Measurements from ENCODE around the gene VPS51. TPM values are rescaled to one million over a fixed set of nuclear protein-coding genes. Genes with fewer than 3 reads are reported as not detected.

VPS51 gene
- total and polyA plus RNA-seq, 2 of the 13 experiments (the other 11 are each of a cell fraction or from before 2014, with no cell fraction given): 76.3 to 90.6 TPM

DNA sequence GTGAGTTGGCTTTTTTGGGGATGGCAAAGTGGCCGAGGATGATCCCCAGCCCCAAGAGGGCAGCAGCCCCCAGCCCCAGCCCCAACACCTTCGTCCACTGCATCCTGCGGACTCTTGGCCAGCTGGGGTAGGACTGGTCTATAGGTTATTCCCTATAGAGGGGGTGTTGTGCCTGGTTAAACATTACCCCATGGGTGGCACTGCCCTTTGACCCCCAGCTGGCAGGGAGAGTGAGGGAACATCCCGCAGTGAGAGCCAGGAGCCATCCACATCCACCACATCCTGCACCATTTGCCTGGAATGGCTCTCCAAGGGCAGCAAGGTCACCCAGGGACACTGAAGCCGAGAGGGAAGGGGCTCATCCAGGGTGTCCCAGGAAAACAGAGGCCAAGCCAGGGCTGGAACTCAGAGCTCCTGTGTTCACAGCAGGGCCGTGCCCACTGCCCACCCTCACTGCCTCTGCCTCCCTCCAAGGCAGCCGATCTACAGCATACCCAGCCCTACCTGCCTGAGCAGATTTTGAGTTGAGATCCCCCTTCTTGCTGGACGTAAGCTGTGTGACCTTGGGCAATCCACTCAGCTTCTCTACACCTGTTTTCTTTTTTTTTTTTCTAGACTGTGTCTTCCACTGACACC, 37.5 kb upstream of the VPS51 start, which contains the start of gene NAALADL1 (continued):
- TF ChIP-seq PITX1 (CRISPR knock-in tag; IDR thresholded peaks at IDR 0.05) (peak; percentile 18; the same call in 1 of the 2 replicates), EP300 (IDR thresholded peaks at IDR 0.05; ENCODE audit: low read depth in 2 of 2, low read length in 2 of 2) (peak in 1 of 2 experiments; percentile 24; a peak in 1 of 4 replicates), EP300 (CRISPR knock-in tag; IDR thresholded peaks at IDR 0.05; ENCODE audit: borderline replicate concordance) (no peak; the same call in 1 of the 2 replicates), RFXAP (CRISPR knock-in tag; IDR thresholded peaks at IDR 0.05; ENCODE audit: borderline replicate concordance) (peak; percentile 7; the same call in 1 of the 2 replicates), YEATS2 (CRISPR knock-in tag; IDR thresholded peaks at IDR 0.05; ENCODE audit: borderline replicate concordance) (no peak), NR2C2 (CRISPR knock-in tag; IDR thresholded peaks at IDR 0.05; ENCODE audit: borderline replicate concordance) (peak; percentile 89), ZNF484 (CRISPR knock-in tag; IDR thresholded peaks at IDR 0.05; ENCODE audit: borderline replicate concordance, low read depth) (no peak), SSRP1 (CRISPR knock-in tag; IDR thresholded peaks at IDR 0.05) (no peak), RXRB (CRISPR knock-in tag; IDR thresholded peaks at IDR 0.05; ENCODE audit: borderline replicate concordance) (peak; percentile 89), ZNF768 (CRISPR knock-in tag; IDR thresholded peaks at IDR 0.05) (peak; percentile 37; the same call in 1 of the 2 replicates), FOXC1 (CRISPR knock-in tag; IDR thresholded peaks at IDR 0.05; ENCODE audit: borderline replicate concordance) (0 out of 2 replicates have a peak, but pooled peaks have one; percentile 31), SOX6 (IDR thresholded peaks at IDR 0.05) (no peak), SOX6 (CRISPR knock-in tag; IDR thresholded peaks at IDR 0.05) (peak; percentile 43; the same call in 1 of the 2 replicates), ZNF713 (CRISPR knock-in tag; IDR thresholded peaks at IDR 0.05) (no peak), MEIS1 (CRISPR knock-in tag; IDR thresholded peaks at IDR 0.05; ENCODE audit: borderline replicate concordance) (peak; percentile 59; the same call in 1 of the 2 replicates)
- TF ChIP-seq, protein P1, sequence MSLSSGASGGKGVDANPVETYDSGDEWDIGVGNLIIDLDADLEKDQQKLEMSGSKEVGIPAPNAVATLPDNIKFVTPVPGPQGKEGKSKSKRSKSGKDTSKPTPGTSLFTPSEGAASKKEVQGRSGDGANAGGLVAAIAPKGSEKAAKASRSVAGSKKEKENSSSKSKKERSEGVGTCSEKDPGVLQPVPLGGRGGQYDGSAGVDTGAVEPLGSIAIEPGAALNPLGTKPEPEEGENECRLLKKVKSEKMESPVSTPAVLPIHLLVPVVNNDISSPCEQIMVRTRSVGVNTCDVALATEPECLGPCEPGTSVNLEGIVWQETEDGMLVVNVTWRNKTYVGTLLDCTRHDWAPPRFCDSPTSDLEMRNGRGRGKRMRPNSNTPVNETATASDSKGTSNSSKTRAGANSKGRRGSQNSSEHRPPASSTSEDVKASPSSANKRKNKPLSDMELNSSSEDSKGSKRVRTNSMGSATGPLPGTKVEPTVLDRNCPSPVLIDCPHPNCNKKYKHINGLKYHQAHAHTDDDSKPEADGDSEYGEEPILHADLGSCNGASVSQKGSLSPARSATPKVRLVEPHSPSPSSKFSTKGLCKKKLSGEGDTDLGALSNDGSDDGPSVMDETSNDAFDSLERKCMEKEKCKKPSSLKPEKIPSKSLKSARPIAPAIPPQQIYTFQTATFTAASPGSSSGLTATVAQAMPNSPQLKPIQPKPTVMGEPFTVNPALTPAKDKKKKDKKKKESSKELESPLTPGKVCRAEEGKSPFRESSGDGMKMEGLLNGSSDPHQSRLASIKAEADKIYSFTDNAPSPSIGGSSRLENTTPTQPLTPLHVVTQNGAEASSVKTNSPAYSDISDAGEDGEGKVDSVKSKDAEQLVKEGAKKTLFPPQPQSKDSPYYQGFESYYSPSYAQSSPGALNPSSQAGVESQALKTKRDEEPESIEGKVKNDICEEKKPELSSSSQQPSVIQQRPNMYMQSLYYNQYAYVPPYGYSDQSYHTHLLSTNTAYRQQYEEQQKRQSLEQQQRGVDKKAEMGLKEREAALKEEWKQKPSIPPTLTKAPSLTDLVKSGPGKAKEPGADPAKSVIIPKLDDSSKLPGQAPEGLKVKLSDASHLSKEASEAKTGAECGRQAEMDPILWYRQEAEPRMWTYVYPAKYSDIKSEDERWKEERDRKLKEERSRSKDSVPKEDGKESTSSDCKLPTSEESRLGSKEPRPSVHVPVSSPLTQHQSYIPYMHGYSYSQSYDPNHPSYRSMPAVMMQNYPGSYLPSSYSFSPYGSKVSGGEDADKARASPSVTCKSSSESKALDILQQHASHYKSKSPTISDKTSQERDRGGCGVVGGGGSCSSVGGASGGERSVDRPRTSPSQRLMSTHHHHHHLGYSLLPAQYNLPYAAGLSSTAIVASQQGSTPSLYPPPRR (CRISPR knock-in tag; IDR thresholded peaks at IDR 0.05; ENCODE audit: borderline replicate concordance): peak; percentile 30; the same call in 1 of the 2 replicates
- TF ChIP-seq, protein P2, sequence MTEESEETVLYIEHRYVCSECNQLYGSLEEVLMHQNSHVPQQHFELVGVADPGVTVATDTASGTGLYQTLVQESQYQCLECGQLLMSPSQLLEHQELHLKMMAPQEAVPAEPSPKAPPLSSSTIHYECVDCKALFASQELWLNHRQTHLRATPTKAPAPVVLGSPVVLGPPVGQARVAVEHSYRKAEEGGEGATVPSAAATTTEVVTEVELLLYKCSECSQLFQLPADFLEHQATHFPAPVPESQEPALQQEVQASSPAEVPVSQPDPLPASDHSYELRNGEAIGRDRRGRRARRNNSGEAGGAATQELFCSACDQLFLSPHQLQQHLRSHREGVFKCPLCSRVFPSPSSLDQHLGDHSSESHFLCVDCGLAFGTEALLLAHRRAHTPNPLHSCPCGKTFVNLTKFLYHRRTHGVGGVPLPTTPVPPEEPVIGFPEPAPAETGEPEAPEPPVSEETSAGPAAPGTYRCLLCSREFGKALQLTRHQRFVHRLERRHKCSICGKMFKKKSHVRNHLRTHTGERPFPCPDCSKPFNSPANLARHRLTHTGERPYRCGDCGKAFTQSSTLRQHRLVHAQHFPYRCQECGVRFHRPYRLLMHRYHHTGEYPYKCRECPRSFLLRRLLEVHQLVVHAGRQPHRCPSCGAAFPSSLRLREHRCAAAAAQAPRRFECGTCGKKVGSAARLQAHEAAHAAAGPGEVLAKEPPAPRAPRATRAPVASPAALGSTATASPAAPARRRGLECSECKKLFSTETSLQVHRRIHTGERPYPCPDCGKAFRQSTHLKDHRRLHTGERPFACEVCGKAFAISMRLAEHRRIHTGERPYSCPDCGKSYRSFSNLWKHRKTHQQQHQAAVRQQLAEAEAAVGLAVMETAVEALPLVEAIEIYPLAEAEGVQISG (CRISPR knock-in tag; IDR thresholded peaks at IDR 0.05): peak; percentile 30; the same call in 1 of the 2 replicates
- TF ChIP-seq, protein P3, sequence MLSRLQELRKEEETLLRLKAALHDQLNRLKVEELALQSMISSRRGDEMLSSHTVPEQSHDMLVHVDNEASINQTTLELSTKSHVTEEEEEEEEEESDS (CRISPR knock-in tag; IDR thresholded peaks at IDR 0.05; ENCODE audit: borderline replicate concordance): no peak
- TF ChIP-seq, protein P4, sequence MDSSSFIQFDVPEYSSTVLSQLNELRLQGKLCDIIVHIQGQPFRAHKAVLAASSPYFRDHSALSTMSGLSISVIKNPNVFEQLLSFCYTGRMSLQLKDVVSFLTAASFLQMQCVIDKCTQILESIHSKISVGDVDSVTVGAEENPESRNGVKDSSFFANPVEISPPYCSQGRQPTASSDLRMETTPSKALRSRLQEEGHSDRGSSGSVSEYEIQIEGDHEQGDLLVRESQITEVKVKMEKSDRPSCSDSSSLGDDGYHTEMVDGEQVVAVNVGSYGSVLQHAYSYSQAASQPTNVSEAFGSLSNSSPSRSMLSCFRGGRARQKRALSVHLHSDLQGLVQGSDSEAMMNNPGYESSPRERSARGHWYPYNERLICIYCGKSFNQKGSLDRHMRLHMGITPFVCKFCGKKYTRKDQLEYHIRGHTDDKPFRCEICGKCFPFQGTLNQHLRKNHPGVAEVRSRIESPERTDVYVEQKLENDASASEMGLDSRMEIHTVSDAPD (CRISPR knock-in tag; IDR thresholded peaks at IDR 0.05): peak; percentile 41; the same call in 1 of the 2 replicates
